Muscle of leg (tissue), 16 donors: ENCODE measurements around the gene B3GALT6. TPM values are rescaled to one million over a fixed set of nuclear protein-coding genes. Genes with fewer than 3 reads are reported as not detected.

Experiments
- DNase-seq: peaks from one replicate; pipeline ENCODE4 v3.0.0; 2013
- H3K27ac ChIP-seq: one replicate; pipeline ENCODE4 v1.5.1; 2013; ENCODE audit warnings: mild to moderate bottlenecking, low read length, control low read depth
- H3K27me3 ChIP-seq: one replicate; pipeline ENCODE4 v1.6.1; 2013; ENCODE audit warnings: low read length; ENCODE audit not compliant: control insufficient read depth, insufficient read depth
- H3K36me3 ChIP-seq: one replicate; pipeline ENCODE4 v1.6.1; 2013; ENCODE audit warnings: low read length; ENCODE audit not compliant: control insufficient read depth, insufficient read depth
- H3K4me1 ChIP-seq: one replicate; pipeline ENCODE4 v1.6.1; 2013; ENCODE audit warnings: low read length; ENCODE audit not compliant: control insufficient read depth, insufficient read depth
- H3K4me3 ChIP-seq: one replicate; pipeline ENCODE4 v1.5.1; 2013; ENCODE audit warnings: low read length, control low read depth
- H3K9me3 ChIP-seq: replicated peaks from 2 replicates; pipeline ENCODE4 v1.6.1; 2013; ENCODE audit warnings: low read depth, low read length; ENCODE audit not compliant: control insufficient read depth
- WGBS: methylation state at CpG from one replicate; pipeline ENCODE4 v1.1.5; 2013; ENCODE audit warnings: missing lambda C conversion rate; ENCODE audit not compliant: insufficient coverage; 5-methylcytosine and 5-hydroxymethylcytosine counted together
- long read RNA-seq, 11 donors: transcript quantifications; one replicate each; lab custom pipeline, GENCODE V29; 2026
- polyA plus RNA-seq, 8 donors: library from polyadenylated mRNA; unstranded; fragments of 120-200 nt; gene quantifications; one replicate each; pipeline versions ENCODE4 v1.2.1 to v1.2.3, GENCODE V29; 2013; ENCODE audit warnings: inconsistent platforms in 1 of 8, low replicate concordance in 1 of 8; ENCODE audit not compliant: insufficient read length in 8 of 8, insufficient read depth in 1 of 8
- total RNA-seq: library from RNA; stranded (reverse); fragments of 120-200 nt; gene quantifications from one replicate; pipeline ENCODE4 v1.2.4, GENCODE V29; 2013

B3GALT6 gene
- total RNA-seq (19.2 TPM), polyA plus RNA-seq (10 to 100 TPM; 19.0 to 22.8 (median 21.4) TPM)
- long read RNA-seq, donor 1, transcript B3GALT6-201 (1 exons, 2,783 nt), result major isoform, 8 of 10 reads
- long read RNA-seq, donor 1, partial matches to known transcripts, result 0 of 10 reads
- long read RNA-seq, donor 1, other reads (novel, unspliced or antisense), result 0 of 10 reads
- long read RNA-seq, donor 2, transcript B3GALT6-201 (1 exons, 2,783 nt), result major isoform, 8 of 10 reads
- long read RNA-seq, donor 2, partial matches to known transcripts, result 0 of 10 reads
- long read RNA-seq, donor 2, other reads (novel, unspliced or antisense), result 0 of 10 reads
- long read RNA-seq, donor 3, transcript B3GALT6-202 (1 exons, 2,816 nt), result minor isoform, 15 of 36 reads
- long read RNA-seq, donor 3, transcript B3GALT6-201 (1 exons, 2,783 nt), result major isoform, 21 of 36 reads
- long read RNA-seq, donor 3, partial matches to known transcripts, result 0 of 36 reads
- long read RNA-seq, donor 3, other reads (novel, unspliced or antisense), result 0 of 36 reads
- long read RNA-seq, donor 4, transcript B3GALT6-201 (1 exons, 2,783 nt), result major isoform, 14 of 24 reads
- long read RNA-seq, donor 4, transcript B3GALT6-202 (1 exons, 2,816 nt), result minor isoform, 10 of 24 reads
- long read RNA-seq, donor 4, partial matches to known transcripts, result 0 of 24 reads
- long read RNA-seq, donor 4, other reads (novel, unspliced or antisense), result 0 of 24 reads
- long read RNA-seq, donor 5, transcript B3GALT6-201 (1 exons, 2,783 nt), result major isoform, 68 of 87 reads
- long read RNA-seq, donor 5, transcript B3GALT6-202 (1 exons, 2,816 nt), result minor isoform, 19 of 87 reads
- long read RNA-seq, donor 5, partial matches to known transcripts, result 0 of 87 reads
- long read RNA-seq, donor 5, other reads (novel, unspliced or antisense), result 0 of 87 reads
- long read RNA-seq, donor 6, transcript B3GALT6-201 (1 exons, 2,783 nt), result major isoform, 61 of 74 reads
- long read RNA-seq, donor 6, transcript B3GALT6-202 (1 exons, 2,816 nt), result minor isoform, 13 of 74 reads
- long read RNA-seq, donor 6, partial matches to known transcripts, result 0 of 74 reads
- long read RNA-seq, donor 6, other reads (novel, unspliced or antisense), result 0 of 74 reads
- long read RNA-seq, donor 7, transcript B3GALT6-202 (1 exons, 2,816 nt), result minor isoform, 13 of 61 reads
- long read RNA-seq, donor 7, transcript B3GALT6-201 (1 exons, 2,783 nt), result major isoform, 48 of 61 reads
- long read RNA-seq, donor 7, partial matches to known transcripts, result 0 of 61 reads
- long read RNA-seq, donor 7, other reads (novel, unspliced or antisense), result 0 of 61 reads
- long read RNA-seq, donor 8, transcript B3GALT6-201 (1 exons, 2,783 nt), result major isoform, 24 of 25 reads
- long read RNA-seq, donor 8, partial matches to known transcripts, result 0 of 25 reads
- long read RNA-seq, donor 8, other reads (novel, unspliced or antisense), result 0 of 25 reads
- long read RNA-seq, donor 9, transcript B3GALT6-201 (1 exons, 2,783 nt), result major isoform, 26 of 28 reads
- long read RNA-seq, donor 9, partial matches to known transcripts, result 0 of 28 reads
- long read RNA-seq, donor 9, other reads (novel, unspliced or antisense), result 0 of 28 reads
- long read RNA-seq, donor 10, transcript B3GALT6-202 (1 exons, 2,816 nt), result minor isoform, 7 of 52 reads
- long read RNA-seq, donor 10, transcript B3GALT6-201 (1 exons, 2,783 nt), result major isoform, 45 of 52 reads
- long read RNA-seq, donor 10, partial matches to known transcripts, result 0 of 52 reads
- long read RNA-seq, donor 10, other reads (novel, unspliced or antisense), result 0 of 52 reads
- long read RNA-seq, donor 11, transcript B3GALT6-201 (1 exons, 2,783 nt), result major isoform, 34 of 38 reads
- long read RNA-seq, donor 11, partial matches to known transcripts, result 0 of 38 reads
- long read RNA-seq, donor 11, other reads (novel, unspliced or antisense), result 0 of 38 reads

- Histone ChIP-seq H3K9me3 (no peaks in the 10 kb centered on the region), H3K4me1 (peaks cover 49% of the 10 kb centered on the region), H3K27me3 (peaks cover under 1% of the 10 kb centered on the region), H3K27ac (peak within 1 kb of the TSS; percentile 66), H3K36me3 (peaks cover 41% of the 10 kb centered on the region), H3K4me3 (peak within 1 kb of the TSS; percentile 82)
- DNase-seq, result no peak
- 4% methylated on average over 100 of the region's 100 CpGs for WGBS
Measured at GRCh38 chr1:1232208-1232795, at the start of gene B3GALT6. TSS of gene B3GALT6 (plus strand) at chr1:1232237. CDS start at chr1:1232279, 42 bp downstream.

- Histone ChIP-seq H3K36me3 (no peaks in the 10 kb centered on the region), H3K4me1 (peaks cover 38% of the 10 kb centered on the region), H3K27me3 (peaks cover 3% of the 10 kb centered on the region), H3K4me3 (no peak overlapping the region), H3K9me3 (no peaks in the 10 kb centered on the region), H3K27ac (no peak overlapping the region)
- DNase-seq, result no peak
- 59% methylated on average over 29 of the region's 39 CpGs for WGBS
Measured at GRCh38 chr1:1182491-1183220, 49.4 kb upstream of the B3GALT6 start.

- DNase-seq, result peak; percentile 59
- 56% methylated on average over 21 of the region's 21 CpGs for WGBS
- no peak overlapping the region for H3K27ac ChIP-seq
- H3K4me1 ChIP-seq, result peaks cover 38% of the 10 kb centered on the region
- H3K27me3 ChIP-seq, result no peaks in the 10 kb centered on the region
- H3K4me3 ChIP-seq, result no peak overlapping the region
- H3K9me3 ChIP-seq, result peaks cover 2% of the 10 kb centered on the region
- H3K36me3 ChIP-seq, result no peaks in the 10 kb centered on the region
Measured at GRCh38 chr1:1183221-1183747, 48.8 kb upstream of the B3GALT6 start.

- DNase-seq, result no peak
- 80% methylated on average over 20 of the region's 33 CpGs for WGBS
- H3K9me3 ChIP-seq, result peaks cover 2% of the 10 kb centered on the region
- no peaks in the 10 kb centered on the region for H3K27me3 ChIP-seq
- H3K4me3 ChIP-seq, result no peak overlapping the region
- H3K4me1 ChIP-seq, result peaks cover 38% of the 10 kb centered on the region
- no peak overlapping the region for H3K27ac ChIP-seq
- no peaks in the 10 kb centered on the region for H3K36me3 ChIP-seq
Measured at GRCh38 chr1:1183833-1184775, 47.9 kb upstream of the B3GALT6 start.

- peak overlapping the region; percentile 35 for H3K27ac ChIP-seq
- H3K27me3 ChIP-seq, result no peaks in the 10 kb centered on the region
- peaks cover 2% of the 10 kb centered on the region for H3K9me3 ChIP-seq
- DNase-seq, result peak; percentile 49
- H3K36me3 ChIP-seq, result no peaks in the 10 kb centered on the region
- no peak overlapping the region for H3K4me3 ChIP-seq
- 71% methylated on average over 31 of the region's 31 CpGs for WGBS
- H3K4me1 ChIP-seq, result peaks cover 38% of the 10 kb centered on the region
Measured at GRCh38 chr1:1185101-1185765, 46.8 kb upstream of the B3GALT6 start.

- Histone ChIP-seq H3K9me3 (peaks cover 8% of the 10 kb centered on the region), H3K4me1 (peaks cover 16% of the 10 kb centered on the region), H3K4me3 (no peak overlapping the region), H3K27ac (no peak overlapping the region), H3K27me3 (peaks cover 2% of the 10 kb centered on the region), H3K36me3 (no peaks in the 10 kb centered on the region)
- DNase-seq, result peak; percentile 41
Measured at GRCh38 chr1:1187938-1188337, 44.1 kb upstream of the B3GALT6 start.

GRCh38 chr1:1189111-1189510 is 42.9 kb upstream of the B3GALT6 start:
- Histone ChIP-seq H3K9me3 (peaks cover 8% of the 10 kb centered on the region), H3K4me3 (no peak overlapping the region), H3K27me3 (peaks cover 2% of the 10 kb centered on the region), H3K4me1 (peaks cover 8% of the 10 kb centered on the region), H3K27ac (no peak overlapping the region), H3K36me3 (no peaks in the 10 kb centered on the region)
- no peak for DNase-seq
- WGBS, result 90% methylated on average over 2 of the region's 5 CpGs
